Fibroblast of skin of right biceps (primary cell): ENCODE data around the gene BNIP5.
"Not testable (repeated sequence)": the region's sequence is repeated elsewhere in the genome, so short reads cannot be mapped to it uniquely, and the experiment has no call there.

Source experiments
- DNase-seq: peaks from one replicate; pipeline ENCODE4 v3.0.0-alpha.2; 2013

BNIP5 gene

GRCh38 chr6:36340618-36341454 lies 4.1 kb upstream of the BNIP5 start:
- DNase-seq = peak; percentile 65

- no peak for DNase-seq
These were observed 3.6 kb upstream of the BNIP5 start for GRCh38 chr6:36340306-36340617.

DNA sequence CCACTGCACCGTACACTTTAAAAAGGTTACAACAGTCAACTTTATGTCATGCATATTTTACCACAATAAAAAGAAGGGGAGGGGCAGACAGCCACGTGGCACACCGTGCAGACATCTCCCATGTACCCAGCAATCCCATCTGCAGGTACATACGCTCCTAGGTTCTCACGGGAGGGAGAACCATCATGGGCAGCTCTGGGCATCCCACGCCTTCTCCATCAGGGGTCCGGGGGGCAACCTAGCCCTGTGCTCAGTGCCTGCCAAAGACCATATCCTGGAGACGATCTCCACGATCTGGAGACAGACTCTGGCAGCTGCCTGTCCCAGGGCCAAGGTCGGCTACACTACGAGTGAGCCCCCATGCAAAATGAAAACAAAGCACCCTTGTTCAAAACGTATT lies 2.5 kb upstream of the BNIP5 start:
- DNase-seq = no peak

- not testable (repeated sequence) for DNase-seq
These were observed 1.5 kb upstream of the BNIP5 start for GRCh38 chr6:36338223-36338622.

GRCh38 chr6:36337814-36338213 lies 1.1 kb upstream of the BNIP5 start:
- no peak for DNase-seq

DNA sequence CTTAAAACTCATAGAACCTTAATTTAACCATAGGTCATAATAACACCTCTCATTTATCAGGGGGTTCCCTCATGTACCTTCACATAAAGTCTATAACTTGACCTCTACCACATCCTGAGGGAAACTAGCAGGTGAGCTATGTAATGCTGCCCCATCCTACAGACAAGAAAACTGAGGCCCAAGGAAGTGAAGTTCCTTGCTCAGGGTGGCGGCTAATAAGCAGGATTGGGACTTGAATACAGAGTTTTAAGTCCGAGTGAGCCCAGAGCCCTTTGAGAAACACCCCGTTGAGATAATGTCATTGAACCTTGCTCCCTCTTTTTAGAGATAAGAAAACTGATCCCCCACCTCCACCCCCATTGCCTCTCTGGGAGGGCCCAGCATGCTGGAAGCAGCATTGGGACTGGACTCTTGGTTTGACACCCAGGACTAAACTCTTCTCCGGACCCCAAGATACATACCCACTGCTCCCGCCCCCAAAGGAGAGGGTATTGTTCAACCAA lies 429 bp downstream of the BNIP5 start:
- no peak for DNase-seq

DNA sequence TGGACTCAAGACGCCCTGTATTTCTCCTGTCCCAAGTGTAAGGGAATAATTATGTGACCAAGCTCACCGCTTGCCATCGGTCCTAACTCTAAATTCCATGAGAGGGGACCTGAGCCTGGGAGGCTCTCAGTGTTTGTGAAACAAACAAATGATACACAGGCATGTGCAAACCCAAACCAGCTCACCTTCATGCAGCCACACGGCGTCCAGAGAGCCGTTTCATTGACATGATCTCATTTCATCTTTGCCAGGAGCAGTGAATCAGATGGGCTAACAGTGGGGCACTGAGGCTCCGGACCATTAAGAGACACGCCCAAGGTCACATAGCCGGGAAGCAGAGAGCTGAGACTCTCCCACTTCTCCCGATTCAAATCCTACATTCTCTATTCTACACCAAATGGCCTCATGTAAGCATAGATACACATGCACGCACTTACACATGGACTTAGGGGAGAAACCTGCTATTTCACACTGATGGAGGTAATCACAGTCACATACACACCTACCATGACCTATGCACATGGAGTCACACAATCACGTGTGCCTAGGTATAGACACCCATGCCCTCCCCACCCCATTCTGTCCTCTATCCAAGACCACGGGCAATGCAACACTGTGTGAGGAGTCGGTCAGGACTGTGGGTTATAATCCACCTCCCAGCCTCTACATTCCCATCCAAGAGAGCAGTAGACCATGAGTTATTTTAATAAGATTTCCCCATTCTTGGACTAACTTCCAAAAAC lies 1.1 kb downstream of the BNIP5 start:
- DNase-seq = no peak

- DNase-seq = no peak
These were observed 1.7 kb downstream of the BNIP5 start for GRCh38 chr6:36334832-36335459.

GRCh38 chr6:36333931-36334725 lies 2.6 kb downstream of the BNIP5 start:
- peak; percentile 17 for DNase-seq

DNA sequence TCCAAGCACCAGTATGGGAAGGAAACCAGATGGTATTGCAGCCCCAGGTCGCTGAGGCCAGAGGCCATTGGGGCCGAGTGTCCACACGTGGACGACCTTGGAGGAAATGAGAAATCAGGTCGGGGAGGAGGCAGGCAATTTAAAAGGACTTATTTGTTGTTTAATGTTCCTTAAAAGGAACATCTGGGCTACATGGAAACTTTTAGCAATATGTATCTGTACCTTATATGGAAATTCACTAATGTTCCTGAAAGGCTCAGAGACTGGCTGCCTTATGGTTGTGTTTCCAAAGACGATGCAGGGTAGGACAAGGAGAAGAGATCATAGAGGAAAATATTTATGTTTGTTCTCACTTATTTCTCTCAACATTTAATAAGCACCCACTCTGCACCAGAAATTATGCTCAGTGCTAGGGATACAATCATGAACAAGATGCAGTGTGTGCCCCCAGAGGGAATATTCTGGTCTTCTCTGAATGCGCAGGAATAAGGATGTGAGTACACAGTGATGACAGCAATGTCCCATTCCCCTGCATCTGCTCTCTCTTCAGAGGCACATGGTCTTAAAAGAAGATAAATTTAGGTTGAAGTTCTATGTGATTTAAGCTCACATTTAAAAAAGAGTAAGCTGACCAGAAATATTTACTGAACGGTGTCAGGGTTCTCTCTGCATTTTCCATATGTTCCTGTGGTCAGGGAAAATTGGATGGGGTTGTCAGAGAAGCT lies 3.4 kb downstream of the BNIP5 start:
- DNase-seq = no peak

DNA sequence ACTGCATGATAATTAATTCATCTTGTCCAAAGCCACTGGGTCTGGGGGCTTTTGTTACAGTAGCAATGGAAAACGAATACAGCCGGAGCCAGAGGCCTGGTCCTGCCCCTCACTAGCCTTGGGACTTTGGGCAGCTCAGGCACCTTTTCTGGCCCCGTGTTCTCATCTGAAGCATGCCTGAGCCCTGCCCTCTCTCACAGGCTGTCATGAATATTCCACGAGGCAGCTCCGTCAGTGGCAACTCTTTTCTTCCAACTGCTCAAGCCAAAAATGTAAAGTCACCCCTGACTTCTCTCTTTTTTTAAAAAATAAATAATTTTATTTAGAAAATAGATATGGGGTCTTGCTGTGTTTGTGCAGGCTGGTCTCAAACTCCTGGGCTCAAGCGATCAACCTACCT lies 5.3 kb downstream of the BNIP5 start:
- no peak for DNase-seq

DNA sequence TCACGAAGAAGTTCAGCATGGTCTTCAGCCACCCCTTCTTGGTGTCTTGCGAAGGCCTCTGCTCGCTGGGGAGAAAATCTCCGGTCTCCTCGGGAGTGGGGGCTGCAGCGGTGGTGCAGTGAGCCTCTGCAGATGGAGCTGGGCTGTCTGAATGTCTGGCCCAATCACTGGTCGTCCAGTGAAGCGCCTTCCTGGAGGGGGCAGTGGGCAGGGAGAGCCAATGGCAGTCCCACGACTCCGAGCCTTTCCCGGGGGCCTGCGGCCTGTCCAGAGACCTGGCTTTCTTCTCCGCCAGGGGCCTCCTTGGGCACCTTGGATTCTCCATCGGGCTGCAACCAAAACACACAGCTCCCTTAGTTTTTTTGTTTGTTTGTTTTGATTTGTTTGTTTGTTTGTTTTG lies 6.3 kb downstream of the BNIP5 start:
- no peak for DNase-seq

DNA sequence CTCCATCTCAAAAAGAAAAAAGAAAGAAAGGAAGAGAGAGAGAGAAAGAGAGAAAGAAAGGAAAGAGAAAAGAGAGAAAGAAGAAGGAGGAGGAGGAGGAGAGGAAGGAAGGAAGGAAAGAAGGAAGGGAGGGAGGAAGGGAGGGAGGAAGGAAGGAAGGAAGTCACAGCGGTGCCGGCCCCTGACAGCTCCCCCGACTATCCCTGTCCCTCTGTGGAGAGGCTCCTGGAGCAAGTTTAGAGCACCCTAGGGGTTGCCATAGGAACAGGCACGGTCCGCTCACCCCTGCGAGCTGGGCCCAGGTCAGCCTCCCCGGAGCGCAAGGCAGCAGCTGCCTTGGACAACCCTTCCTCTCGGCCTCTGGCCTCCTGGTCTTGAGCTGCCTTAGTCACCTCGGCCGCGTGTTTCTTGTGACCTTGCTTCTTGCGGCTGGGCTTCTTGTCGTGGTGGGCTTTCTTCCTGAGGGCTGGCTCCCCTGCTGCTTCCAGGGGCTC lies 6.8 kb downstream of the BNIP5 start:
- DNase-seq = no peak

DNA sequence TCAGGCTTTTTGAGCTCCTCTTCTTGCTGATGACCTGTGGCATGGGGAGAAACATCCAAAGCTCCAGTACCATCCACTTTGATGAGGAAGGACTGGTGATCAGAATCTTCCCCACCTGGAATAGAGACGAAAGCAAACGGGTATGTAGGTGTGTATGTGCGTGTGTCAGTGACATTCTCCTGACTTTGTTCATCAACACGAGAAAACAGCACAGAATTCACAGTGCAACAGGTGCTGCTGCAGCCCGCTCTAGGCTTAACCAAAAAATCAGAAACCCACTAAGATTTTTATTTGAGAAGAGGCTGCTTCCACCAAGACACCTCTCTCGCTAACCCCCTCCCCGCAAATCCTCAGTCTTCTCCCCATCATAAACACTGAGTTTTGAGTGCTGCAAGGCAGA lies 8.1 kb downstream of the BNIP5 start:
- no peak for DNase-seq

- no peak for DNase-seq
These were observed 8.8 kb downstream of the BNIP5 start for GRCh38 chr6:36327919-36328236.

- DNase-seq = no peak
These were observed 9.3 kb downstream of the BNIP5 start for GRCh38 chr6:36327226-36327918.

DNA sequence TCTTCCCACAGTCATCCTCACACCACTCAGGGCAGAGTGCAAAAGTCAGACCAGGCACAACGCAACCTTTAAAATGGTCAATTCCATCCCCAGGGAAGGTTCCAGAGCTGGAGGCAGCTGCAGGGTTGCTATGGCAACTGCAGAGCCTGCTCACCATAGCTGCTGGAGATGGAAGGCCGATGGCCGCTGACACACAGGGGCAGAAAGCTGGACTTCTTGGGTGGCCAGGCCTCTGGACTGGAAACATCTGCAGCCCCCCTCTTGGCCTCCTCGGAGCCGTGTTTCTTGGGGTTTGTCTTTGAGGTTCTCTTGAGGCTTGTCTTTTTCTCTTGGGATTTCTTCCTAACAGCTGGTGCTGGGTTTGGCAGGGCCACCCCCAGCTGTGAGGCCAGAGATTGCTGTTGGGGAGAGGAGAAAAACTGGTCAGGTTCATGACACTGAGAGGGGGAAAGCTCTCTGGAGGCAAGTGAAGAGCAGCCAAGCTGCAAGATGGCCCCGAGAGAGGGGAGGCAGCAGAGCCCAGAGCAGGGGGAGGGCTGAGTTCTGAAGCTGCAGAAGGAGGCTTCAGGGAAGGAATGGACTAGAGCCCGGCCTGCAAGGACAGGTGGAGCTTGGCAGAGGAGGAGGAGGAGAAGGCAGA lies 10.2 kb downstream of the BNIP5 start:
- DNase-seq = no peak

- no peak for DNase-seq
These were observed 12.0 kb downstream of the BNIP5 start for GRCh38 chr6:36324715-36325114.

DNA sequence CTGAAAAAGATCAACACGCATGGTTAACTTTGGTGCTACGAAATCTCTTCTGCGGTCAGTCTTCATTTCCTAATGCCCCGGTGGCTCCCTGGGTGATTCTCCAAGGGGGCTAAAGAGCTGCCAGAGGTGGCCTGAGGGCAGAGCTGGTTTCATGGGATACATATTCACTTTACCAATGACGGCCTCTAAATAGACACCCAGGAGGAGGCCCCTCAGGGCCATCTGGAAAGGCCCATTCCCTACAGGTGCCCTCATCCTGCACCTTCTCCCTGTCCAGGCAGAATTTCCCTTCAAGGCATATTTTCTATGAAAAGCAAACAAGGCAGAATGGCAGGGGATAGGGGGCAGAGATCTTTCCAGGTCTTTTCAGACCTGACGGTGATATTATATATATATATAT lies 12.5 kb downstream of the BNIP5 start:
- DNase-seq = no peak

GRCh38 chr6:36323062-36323461 lies 13.6 kb downstream of the BNIP5 start:
- no peak for DNase-seq

GRCh38 chr6:36322591-36322990 lies 14.1 kb downstream of the BNIP5 start:
- no peak for DNase-seq
